AG08395 (cell line): Measurements from ENCODE around the gene LAMA2.

Experiments
- DNase-seq: peaks from one replicate; pipeline ENCODE4 v3.0.0; 2012; ENCODE audit warnings: mixed read lengths, low spot score

The LAMA2 gene

DNA sequence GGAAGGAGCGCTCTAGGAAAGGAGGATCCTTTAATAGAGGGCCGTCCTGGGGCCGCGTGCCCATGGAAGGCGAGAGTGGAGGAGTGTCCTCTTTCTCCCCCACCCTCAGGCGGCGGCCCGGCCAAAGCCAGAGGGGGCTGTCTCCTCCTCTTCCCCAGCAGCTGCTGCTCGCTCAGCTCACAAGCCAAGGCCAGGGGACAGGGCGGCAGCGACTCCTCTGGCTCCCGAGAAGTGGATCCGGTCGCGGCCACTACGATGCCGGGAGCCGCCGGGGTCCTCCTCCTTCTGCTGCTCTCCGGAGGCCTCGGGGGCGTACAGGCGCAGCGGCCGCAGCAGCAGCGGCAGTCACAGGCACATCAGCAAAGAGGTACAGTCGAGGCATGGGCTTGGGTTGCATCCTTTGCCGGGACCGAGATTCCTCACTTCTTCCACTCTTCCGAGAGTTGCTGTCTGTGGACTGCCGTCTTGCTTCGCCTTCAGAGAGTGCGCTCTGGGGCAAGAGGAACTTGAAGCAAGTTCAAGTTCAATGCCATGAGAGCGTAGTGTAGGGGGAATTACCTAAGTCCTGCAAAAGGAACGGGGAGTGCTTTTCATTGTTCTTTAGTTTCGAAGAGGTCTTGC, at the start of gene LAMA2:
LAMA2 (plus strand) TSS at position 148 of the 621 bp plus-strand sequence; CDS start at position 256, 108 bp downstream.
- DNase-seq = peak; percentile 89

- no peak for DNase-seq
Observed at GRCh38 chr6:128836761-128837160, 46.2 kb upstream of the LAMA2 start.

DNA sequence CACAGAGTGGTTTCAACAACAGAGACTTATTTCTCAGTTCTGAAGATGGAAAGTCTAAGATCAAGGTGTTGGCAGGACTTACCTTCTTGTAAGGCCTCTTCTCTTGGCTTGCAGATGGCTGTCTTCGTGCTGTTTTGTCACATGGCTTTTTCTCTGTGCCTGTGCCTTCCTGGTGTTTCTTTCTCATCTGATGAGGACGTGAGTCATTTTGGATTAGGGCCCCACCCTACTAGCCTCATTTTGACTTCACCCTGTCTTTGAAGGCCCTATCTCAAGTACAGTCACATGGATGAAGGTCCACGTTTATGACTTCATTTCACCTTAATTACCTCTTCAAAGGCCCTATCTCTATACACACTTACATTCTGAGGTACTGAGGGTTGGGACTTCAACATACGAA, 41.4 kb upstream of the LAMA2 start:
- DNase-seq = no peak

- DNase-seq = no peak
Observed at GRCh38 chr6:128844598-128844997, 38.3 kb upstream of the LAMA2 start.

DNA sequence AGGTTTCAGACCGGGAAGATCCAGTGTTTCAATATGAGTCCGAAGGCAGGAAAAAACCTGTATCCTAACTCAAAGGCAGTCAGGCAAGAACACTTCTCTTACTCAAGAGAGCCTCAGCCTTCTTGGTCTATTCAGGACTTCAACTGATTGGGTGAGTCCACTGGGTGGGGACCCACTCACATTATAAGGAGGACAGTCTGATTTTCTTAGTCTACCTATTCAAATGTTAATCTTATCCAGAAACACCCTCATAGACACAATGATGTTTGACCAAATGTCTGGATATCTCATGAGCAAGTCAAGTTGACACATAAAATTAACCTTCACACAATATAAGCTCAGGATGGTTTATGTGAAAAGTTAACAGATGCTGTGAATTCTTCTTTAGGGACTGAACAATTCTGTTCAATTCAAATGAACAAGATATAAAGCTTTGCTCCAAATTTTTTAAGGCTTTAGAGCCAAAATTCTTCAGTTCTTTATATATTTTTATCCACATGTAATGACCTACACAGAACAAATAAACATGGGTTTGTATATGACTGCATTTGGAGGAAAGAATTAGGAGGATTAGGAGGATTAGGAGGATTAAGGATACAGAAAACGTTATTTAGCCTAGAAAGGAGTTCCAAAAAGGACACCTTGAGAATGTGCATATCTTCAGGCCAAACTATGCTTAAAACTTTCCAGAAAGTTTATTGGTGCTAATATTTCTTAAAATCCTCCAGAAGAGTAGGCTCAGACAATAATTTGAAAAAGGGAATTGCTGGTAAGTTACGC, 35.3 kb upstream of the LAMA2 start:
- DNase-seq = no peak

DNA sequence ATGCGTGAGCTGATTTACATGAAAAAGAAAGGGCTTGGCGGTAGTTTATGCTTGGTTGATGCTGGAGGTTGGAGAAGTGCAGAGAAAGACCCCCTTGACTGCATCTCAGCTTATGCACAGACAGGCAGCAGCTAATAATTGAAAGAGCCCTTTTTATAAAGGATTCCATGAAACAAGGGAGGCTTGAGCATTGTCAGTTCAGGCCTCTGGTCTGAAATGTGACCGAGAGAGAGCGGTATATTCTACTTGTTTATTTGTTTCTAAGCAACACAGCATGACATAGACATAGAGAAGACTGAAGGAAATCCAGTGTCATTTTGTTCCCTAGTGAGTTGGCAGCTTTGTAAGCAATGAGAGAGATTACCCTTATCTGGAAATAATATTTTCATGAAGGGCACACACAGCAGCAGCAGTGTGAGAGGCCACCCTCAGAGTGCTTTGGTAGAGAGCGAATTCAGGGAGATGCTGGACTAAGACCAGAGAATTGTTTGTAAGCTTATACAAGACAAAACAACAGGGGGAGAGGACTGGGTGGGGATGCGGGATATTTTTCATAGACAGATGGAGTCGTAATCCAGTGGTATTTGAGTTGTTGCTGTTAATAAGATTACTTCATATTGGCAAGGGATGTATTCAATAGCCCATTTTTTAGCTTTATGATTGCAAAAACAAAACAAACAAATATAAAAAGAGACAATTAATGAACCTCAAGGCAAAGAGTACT, 34.6 kb upstream of the LAMA2 start:
- DNase-seq = no peak

GRCh38 chr6:128855581-128856085, 27.3 kb upstream of the LAMA2 start:
- no peak for DNase-seq

- no peak for DNase-seq
Observed at GRCh38 chr6:128857806-128858205, 25.1 kb upstream of the LAMA2 start.

DNA sequence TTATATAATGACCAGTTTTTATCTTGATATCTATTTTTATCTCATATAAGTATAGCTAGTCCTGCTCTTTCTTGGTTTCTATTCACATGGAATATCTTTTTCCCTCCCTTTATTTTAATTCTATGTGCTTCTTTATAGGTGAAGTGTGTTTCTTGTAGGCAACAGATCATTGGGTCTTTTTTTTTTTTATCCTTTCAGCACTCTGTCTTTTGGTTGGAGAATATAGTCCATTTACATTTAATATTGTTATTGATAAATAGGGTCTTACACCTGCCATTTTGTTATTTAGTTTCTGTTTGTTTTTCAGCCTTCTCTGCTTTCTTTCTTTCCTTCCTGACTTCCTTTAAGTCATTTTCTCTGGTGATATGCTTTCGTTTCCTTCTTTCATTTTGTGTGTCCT, 22.2 kb upstream of the LAMA2 start:
- no peak for DNase-seq

GRCh38 chr6:128863983-128864382, 19.0 kb upstream of the LAMA2 start:
- DNase-seq = no peak

- no peak for DNase-seq
Observed at GRCh38 chr6:128870746-128871145, 12.2 kb upstream of the LAMA2 start.

DNA sequence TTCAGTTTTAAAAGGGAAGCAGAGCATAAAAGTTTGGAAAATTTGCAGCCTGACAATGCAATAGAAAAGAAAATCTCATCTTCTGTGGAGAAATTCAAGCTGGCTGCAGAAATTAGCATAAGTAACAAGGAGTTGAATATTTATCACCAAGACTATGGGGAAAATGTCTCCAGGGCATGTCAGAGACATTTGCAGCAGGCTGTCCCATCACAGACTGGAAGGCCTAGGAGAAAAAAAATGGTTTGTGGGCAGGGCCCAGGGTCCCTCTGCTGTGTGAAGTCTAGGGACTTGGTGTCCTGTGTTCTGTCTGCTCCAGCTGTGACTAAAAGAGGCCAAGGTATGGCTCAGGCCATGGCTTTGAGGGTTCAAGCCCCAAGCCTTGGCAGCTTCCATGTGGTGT, 8.1 kb upstream of the LAMA2 start:
- DNase-seq = no peak

GRCh38 chr6:128882560-128882959, 378 bp upstream of the LAMA2 start:
- DNase-seq = peak; percentile 28

DNA sequence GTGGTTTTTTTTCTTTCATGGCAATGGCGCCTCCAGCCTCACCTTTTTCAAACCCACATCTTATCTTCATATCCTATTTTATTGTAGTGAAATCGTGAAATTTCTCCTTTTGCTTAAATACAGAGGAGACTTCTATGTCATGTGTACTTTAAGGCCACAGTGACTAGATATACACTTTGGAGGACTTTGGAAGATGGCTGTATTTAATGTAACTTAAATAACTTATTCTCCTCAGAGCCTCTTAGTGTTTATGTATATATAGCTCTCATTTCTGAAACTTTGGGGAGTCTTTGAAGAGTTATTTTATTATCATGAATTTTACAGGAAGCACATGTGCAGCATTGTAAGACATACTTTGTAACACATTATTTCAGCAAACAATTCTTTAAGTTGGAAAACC, 968 bp downstream of the LAMA2 start:
- DNase-seq = no peak

DNA sequence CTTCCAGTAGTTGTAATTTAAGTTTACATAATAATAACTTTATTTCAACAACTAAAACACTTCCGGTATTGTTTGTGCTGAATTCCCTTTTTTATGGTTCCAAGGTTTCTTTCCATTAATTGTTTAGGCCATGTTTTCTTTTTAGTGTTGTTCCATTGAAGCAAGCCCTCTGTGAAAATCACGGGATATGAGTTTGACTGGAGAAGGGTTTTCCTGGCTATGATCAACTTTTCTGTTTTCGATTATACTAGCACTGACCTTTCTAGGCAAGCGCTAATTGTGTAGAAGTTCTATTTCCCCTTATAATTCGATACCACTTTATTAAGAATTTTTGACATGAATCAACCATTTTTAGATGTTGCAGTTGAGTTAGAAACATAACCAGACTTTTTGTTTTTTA, 2.4 kb downstream of the LAMA2 start:
- DNase-seq = no peak

GRCh38 chr6:128886706-128887105, 3.8 kb downstream of the LAMA2 start:
- DNase-seq = no peak

GRCh38 chr6:128888444-128889175, 5.7 kb downstream of the LAMA2 start:
- DNase-seq = no peak

- no peak for DNase-seq
Observed at GRCh38 chr6:128889870-128890269, 6.9 kb downstream of the LAMA2 start.

GRCh38 chr6:128892079-128892478, 9.1 kb downstream of the LAMA2 start:
- no peak for DNase-seq

GRCh38 chr6:128899341-128900050, 16.6 kb downstream of the LAMA2 start:
- peak; percentile 47 for DNase-seq

DNA sequence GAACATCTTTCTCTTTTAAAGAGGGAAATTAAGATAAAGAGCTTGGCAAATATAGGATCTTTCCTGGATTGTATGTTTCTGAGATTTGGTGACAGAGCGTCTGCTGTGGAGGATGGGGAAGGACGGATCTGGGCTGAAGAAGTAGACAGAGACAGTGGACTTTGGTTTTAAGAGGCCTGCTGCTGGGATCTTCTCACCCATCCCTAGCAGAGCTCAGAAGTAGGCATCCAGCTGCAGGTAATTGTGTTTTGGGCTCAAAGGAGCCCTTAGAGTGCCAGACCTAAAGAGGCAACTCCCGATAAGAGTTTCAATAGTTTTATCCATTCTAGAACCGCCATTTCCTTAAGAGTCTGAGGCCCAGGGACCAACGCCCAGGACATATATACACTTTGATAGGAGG, 20.8 kb downstream of the LAMA2 start:
- no peak for DNase-seq

GRCh38 chr6:128914051-128914450, 31.1 kb downstream of the LAMA2 start:
- DNase-seq = no peak
